Smooth muscle cell of the brain vasculature (primary cell): ENCODE measurements around the gene PXK.

ENCODE experiments used
- DNase-seq: peaks from one replicate; pipeline ENCODE4 v3.0.0-alpha.2; 2012; ENCODE audit warnings: low read depth, low spot score

Gene PXK

DNA sequence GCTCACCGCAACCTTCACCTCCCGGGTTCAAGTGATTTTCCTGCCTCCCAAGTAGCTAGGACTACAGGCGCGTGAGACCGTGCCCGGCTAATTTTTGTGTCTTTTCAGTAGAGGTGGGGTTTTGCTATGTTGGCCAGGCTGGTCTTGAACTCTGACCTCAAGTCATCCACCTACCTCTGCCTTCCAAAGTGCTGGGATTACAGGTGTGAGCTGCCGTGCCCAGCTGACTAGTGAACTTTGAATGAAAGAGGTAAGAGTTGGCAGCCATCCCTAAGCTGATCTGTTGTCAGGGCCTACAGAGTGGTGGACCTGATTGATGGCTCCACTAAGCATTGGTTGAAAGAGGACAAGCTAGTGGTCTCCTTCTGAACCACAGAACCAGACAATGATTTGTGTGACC is 15.3 kb downstream of the PXK start:
- DNase-seq = no peak

DNA sequence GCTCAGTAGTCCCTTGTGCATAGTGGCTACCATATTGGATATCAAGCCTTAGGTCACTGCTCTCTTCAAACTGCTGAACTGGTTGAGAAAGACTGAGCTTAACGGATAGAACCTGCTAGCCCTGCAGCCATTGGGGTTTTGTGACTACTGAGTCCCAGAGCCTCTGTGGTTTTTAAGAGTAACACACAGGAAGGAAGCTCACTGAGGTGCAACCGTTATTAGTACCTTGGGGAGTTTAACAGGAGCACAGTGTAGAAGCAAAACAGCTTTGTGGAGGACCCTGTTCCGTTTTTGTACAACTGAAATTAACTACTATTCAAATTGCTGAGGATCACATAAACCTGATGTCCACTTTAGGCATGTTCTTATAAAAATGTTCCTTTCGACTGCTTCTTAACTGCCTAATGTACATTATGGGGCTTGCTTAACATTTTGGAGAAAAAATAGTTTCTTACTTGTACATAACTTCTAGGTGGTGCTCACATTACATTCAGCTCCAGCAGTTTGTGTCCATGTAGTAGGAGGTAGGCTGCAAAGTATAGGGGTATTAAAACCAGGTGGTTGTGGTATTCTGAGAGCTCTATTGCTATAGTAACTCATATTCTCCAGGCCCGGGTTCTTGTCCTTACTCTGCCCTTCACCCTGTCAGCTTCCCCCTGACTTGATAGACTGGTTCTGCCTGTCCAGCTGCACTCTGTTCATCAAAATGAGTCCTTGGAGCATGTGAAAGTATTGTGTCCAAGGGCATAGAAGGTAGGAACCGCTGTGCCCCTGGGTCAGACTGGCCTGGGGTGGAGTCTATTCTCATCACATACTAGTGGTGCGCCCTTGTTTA is 17.3 kb downstream of the PXK start:
- DNase-seq = no peak

DNA sequence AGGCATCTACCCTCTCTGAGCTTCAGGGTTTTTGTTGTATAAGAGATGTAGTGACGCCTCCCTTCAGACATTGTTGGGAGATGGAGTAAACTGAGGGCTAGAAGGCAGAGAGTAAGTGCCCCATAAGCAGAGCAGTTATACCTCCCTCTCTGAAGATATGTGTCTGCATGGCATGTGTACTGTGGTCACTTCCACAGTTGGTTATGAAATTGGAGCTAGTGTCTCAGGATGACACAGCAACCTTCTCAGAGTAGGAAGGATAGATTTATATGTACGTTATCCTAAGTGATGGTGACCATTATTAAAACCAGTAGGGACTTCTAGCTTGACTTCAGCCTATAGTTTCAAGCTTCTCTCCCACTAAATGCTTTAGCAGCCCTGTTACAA is 17.9 kb downstream of the PXK start:
- DNase-seq = no peak

DNA sequence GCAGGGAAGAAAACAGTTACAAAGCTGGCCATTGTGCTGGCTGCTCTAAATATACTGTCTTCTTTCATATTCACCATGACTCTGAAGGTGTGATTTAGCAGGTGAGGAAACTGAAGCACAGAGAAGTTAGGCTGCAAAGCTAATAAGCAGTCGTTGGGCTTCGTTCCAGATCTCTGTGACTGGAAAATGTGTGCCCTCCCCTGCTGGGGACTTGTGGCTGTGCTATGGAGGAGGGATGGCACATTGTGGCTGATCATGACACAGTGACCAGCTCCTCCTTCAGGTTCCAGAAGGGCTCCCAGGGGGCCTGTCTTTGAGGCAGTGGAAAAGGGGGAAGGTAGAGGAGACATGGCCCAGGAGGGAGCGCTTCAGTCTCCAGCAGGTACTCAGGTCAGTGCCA is 19.2 kb downstream of the PXK start:
- no peak for DNase-seq

DNA sequence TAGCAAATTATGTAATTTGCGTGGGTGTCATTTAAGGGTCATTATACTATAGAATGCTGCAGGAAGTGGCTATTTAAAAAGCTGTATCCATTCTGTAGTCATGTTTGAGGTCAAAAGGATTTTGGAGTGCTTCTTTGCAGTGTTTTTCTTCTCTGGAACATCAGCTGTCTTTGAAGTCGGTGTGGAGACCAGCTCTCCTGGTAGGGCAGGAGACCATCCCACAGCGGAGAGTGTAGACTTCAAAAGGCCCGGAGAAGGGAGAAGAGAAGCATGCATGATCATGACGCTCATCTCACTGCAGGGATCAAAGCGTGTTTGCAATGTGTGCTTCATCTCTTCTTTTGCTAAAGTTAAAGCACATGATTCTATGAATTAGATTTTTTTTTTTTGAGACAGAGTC is 19.9 kb downstream of the PXK start:
- no peak for DNase-seq

DNA sequence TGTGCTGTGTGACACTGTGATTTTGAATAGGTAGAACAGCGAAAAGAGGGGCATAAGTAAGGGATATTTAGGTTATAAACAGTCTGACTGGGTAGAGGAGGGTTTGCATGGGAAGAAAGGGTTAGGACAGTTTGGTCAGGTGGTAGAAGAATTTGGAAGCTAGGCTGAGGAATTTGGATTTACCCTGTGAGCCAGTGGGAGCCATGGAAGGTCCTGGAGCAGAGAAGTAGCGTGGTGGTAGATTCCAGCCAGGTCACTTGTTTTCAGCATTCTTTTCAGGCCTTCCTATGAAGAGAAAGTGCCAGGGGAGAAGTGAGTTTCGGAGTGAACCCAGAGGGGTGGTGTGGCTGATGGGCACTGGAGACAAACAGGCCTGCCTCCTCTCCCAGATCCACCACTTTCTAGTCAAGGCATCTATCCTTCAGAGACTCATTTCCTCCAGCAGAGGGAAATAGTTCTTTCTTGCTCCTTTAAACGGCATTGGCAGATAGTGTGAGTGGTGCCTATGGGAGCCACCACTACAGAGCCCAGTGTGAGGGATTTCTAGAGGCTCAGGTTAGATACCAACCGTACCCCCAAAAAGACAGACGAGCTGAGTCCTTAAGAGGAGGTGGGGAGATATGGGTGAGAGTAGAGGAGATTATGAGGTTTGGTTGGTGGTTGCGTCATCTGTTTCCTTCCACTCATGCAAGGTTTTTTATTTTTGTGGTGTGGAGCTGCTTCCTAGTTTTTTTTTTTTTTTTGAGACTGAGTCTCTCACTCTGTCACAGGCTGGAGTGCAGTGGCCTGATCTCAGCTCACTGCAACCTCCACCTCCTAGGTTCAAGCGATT is 21.2 kb downstream of the PXK start:
- no peak for DNase-seq

DNA sequence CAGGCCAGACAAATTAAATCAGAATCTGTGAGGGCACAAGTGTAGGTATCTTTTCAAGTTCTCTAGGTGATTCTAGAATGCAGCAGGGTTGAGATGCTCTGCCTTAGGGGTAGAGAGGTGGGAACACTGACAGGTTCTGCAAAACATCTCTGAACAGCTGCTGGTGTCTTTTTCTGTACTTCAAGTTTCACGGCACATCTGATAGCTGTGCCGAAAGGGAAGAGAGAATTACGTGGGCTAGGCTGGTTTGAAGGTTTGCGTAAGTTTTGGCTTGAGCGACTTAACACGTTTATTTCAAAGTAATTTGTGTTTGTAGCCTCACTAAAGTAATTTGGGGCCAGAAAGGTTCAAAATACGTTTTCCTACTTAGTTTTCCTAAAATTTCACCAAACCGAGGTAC is 22.5 kb downstream of the PXK start:
- no peak for DNase-seq

DNA sequence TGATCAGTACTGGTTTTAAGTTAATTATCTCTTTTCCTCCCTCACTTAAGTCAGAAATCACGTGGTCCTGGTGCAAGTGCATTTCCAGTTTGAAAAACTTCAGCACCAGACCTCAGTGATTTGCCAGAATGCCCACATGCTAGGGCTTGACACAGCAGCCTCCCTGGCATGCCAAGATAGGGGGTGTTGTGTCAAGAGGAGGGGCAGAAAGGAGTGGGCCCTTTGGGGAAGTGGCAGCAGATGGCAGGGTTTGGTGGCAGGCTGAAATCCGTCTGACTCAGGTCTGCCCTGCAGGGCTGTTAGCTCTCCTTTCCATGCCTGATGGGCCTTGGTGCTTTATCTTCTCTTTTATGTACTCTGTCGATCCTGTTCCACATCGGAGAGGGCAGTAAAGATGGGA is 23.4 kb downstream of the PXK start:
- no peak for DNase-seq

DNA sequence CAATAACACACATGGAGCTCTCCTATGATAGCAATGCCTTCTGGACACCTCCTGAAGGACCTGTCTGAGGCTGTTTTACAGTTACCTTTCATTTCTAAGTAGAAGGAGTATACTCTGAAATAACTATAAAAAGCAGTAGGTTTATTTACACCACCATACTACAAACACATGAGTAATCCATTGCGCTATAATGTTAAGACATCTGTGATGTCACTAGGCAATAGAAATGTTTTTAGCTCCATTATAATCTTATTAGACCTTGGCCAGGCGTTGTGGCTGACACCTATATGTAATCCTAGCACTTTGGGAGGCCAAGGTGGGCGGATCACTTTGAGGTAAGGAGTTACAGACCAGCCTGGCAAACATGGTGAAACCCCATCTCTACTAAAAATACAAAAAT is 24.7 kb downstream of the PXK start:
- no peak for DNase-seq

DNA sequence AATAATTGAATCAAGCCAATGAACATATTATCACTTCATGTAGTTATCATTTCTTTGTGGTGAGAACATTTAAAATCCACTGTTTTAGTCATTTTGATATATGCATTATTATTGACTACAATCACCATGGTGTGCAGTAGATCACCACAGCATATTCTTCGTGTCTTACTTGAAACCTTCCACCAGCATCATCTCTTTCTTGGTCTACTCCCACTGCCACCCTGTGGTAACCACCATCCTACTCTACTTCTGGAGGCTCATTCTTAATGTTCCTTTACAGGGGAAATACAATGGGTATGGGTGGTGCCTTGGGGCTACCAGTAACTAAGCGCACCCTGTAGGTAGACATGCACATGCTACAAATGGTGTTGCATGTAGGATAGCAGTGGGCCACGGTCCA is 25.4 kb downstream of the PXK start:
- no peak for DNase-seq

DNA sequence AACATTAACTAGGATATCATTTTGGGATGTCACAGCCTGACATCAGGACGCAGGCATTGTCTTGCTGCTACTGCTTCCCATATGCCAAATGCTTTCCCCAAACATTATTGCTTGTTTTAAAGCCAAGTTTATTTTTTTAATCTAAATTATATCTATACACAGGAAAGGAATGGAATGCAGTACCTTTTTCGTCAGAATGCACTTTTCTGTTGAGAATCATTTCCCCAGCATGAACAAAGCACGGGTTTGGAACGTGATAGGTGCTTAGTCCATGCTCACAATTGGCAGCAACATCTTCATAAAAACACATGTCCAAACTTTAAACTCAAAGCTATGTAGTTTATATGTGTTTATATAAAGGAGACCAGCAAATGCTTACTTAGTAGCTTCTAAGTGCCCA is 26.1 kb downstream of the PXK start:
- DNase-seq = no peak

DNA sequence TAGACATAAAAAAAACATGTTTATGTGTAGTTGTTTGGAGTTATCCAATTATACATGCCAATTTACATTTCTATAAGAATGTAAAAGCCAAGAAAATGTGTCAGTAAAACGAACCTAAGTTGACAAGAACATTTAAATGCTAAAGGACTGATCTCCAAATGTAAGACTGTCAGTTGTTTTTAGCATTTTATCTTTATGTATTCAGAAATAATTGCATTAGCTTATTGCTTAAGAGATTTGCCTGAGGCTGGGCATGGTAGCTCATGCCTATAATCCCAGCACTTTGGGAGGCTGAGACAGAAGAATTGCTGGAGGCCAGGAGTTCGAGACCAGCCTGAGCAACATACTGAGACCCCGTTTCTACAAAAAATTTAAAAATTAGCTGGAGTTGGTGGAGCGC is 26.9 kb downstream of the PXK start:
- no peak for DNase-seq

DNA sequence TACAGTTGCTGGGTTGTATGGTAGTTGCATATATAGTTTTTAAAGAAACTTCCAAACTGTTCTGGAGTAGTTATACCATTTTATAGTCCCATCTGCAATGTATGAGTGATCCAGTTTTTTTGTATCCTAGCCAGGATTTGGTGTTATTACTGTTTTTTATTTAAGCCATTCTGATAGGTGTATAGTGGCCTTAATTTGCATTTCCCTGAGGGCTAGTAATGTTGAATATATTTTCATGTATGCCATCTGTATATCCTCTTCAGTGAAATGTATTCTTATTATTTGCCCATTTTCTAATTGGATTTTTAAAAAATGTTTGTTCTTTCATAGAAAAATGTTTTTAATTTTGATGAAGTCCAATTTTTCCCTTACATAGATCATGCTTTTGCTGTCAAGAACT is 29.2 kb downstream of the PXK start:
- no peak for DNase-seq

DNA sequence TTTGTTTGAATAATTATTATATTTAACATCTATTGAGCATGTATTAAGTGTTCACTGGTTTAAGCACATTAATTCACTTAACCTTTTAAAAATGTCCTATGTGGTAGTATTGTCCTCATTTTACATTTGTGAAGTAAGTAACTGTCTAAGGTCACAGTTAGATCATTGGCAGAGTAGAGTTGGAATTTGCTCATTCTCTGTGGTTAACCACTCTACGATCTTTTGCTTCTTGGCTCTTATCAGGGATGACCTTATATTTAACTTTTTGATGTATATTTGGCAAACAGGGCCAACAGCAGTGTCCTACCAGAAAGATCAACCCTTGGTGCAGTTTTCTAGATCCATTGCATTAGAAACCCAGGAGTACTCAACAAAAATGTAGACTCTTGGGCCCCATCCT is 34.0 kb downstream of the PXK start:
- no peak for DNase-seq

DNA sequence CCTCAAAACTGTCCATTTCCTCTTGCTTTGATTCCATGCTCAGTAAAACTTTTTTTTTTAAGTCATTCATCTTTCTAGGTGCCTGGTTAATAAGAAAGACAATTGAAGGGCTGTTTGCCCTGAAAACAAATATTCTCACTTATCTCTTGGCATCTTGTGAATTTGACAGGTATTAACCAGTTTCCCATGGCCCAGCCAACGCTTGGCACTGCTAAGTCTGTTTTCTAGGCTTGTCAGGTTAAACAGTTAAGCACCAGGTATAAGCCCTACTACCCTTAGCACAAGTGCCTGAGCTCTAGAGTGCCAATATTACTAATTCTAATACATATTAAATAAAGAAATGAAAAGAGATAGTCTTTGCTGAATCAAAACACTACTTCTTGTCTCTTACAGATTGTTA is 36.3 kb downstream of the PXK start:
- no peak for DNase-seq

DNA sequence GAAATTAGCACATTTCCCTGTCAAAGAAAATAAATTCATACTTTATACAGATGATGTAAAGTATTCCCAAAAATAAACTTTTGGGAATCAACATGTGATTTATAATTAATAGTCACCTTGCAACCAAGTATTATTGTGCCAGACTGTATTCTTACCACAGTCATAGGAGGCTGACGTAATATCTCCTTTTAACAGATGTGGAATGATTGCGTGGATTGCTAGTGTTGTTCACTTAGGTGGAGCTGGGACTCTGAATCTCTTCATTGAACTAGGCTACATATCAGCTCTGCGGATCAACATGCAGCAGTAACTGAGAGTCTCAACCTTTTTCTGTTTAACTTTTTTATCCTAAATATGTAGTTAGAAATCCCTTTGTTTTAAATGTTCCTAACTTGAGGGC is 37.2 kb downstream of the PXK start:
- no peak for DNase-seq

DNA sequence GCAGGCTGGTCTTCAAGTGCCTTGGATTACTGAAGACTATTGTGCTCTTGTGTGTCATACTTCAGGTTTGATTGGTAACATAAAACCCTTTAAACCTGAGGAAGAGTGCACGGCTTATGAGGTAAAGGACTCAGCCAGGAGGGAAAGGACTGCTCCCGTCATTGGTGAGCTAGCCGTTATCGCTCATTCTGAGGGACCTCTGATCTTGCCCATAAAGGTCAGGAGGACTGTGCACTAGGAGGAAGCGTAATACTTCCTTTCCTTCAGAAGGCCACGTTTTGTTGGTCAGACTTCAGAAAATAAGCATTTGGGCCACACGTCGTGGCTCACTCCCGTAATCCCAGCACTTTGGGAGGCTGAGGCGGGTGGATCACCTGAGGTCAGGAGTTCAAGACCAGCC is 37.7 kb downstream of the PXK start:
- no peak for DNase-seq

DNA sequence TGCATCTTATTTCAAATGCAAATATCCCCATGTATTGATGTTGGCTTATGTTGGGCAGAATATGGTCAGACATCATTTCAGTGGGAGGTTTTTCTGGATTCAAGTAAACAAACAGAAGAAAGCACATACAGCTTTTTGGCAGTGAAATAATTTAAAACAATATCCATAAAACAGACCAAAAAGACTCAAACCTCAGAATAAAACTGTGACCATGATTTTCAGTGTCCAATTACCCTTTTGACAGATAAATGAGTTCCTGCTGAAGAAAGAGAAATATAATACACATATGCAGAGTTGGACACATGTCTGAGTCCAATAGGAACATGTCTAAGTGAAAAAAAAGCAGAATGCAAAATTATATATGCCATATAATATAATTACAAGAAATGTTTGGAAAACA is 39.1 kb downstream of the PXK start:
- DNase-seq = no peak

DNA sequence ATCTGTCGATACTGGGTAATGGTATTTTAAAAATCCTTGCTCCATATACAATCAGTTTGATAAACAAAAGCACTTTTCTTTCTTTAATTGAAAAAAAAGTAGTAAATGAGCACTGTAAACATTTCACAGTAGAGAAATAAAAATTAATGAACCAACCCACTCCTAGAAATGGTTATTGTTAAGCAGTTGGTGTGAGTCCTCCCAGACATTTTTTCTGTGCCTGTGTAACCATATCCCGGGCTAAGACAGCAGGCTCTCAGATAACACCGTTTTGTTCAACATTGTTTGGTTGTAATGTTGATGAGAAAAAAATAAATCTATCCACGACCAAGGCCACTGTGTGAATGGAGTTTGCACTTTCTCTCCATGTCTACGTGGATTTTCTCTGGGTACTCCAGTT is 42.6 kb downstream of the PXK start:
- no peak for DNase-seq

DNA sequence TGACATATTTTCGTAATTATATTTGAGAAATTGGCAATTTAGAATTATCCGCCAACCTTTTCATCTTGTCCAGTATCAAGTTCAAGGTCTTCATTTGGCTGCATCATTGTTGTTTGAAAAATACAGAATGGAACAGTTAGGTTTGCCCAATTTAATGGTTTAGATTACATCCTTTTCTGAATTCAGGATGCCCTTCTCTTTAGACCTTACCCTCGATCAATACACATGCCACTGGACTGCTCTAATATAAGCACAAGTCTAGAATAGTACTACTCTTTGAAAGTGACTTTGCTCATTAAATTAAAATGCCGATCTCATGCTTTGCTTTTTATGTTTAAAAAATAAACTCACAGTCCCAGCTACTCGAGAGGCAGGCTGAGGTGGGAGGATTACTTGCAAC is 44.5 kb downstream of the PXK start:
- no peak for DNase-seq

DNA sequence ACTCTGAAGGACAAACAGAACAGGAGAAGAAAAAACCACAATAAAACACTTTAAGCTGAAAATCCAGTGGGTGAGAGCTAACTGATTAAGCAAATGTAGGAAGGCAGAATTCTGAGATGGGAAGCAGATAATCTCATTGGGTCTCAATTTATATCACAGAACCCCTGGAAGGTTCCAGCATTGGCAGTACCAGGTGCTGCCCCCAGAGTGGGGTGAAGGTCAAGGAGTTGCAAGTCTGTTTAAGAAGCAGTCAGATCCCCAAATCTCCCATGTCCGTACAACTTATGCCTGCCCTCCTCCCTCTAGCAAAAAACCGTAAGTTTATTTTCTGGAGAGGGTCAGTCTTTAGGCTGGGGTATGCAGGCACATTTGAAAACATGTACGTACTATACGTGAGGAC is 45.1 kb downstream of the PXK start:
- DNase-seq = no peak

DNA sequence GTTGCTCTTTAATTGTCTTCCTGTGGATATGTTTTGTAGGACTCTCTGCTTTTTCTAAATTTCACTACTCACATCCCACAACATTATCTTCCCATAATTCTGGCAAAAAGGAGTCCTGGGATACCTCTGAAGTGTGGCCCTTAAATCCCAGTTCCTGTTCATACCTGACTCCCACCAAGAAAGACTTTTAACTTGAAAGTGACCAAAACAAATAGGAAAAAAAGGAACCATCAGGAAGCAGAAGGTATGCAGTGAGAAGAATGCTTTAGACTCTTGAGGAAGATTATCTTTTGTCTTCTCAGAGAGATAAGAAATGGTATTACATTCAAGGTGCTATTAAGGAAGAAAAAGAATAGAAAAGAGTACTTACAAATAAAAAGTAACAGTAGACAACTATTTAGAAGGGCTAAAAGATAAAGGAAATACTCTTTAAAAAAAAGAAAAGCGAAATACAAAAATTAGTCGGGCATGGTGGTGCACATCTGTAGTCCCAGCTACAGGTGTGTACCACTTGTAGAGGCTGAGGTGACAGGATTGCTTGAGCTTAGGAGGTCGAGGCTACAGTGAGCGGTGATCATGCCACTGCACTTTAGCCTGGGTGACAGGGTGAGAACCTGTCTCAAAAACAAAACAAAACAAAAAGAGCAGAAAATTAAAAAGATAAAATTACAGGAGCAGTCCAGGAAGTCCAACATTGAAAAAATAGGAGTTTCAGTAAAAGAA is 46.8 kb downstream of the PXK start:
- no peak for DNase-seq

DNA sequence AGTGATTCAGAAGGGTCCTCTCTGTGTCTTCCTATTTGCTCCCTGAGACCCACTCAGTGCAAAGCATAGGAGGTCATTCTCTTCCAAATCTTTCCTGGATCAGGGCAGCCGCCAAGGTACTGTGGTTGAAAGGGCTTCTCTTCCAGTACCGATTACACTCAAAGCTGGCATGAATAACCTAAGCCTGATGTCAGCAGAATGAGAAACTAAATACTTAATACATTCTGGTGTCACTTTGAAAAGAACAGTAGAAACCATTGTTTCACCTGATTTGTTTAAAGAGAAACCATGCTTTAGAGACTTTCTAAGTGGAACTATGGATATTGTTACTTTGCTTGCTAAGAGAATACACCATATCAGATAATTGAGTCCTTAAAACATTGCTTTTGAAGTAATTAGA is 50.8 kb downstream of the PXK start:
- no peak for DNase-seq
